HG03571 (cell line): ENCODE results near the gene CD300LD.
"Not testable (repeated sequence)": the region's sequence is repeated elsewhere in the genome, so short reads cannot be mapped to it uniquely, and the experiment has no call there.

Source experiments
- ATAC-seq: cut with Tn5 transposase; IDR thresholded peaks from one replicate; pipeline ENCODE4 v1.9.1; 2021; ENCODE audit not compliant: unreplicated experiment

The CD300LD gene

DNA sequence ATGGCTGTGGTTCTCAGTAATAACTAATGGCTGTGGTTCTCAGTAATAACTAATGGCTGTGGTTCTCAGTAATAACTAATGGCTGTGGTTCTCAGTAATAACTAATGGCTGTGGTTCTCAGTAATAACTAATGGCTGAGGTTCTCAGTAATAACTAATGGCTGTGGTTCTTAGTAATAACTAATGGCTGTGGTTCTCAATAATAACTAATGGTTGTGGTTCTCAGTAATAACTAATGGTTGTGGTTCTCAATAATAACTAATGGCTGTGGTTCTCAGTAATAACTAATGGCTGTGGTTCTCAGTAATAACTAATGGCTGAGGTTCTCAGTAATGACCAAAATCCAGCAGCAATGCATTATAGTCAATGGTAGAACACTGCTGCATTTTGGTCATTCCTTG is 18.4 kb downstream of the CD300LD start:
- ATAC-seq = not testable (repeated sequence)

DNA sequence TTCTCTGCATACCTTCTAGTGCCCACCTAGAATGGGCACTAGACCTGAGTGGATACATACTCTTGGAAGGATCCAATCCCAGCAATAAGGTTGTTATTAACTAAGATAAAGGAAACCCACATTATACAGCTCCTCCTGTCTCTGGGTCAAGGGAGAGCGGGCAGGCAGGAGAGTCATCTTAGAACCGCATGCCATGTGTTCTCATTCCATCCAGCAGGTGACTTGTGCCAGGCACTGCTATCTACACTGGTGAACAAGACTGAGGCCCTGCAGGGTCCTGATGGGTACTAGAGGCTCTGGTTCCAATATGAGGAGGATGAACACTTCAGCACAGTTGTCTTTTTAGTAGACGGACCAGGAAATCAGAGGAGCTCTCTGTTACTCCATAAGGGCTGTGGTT is 18.9 kb downstream of the CD300LD start:
- no peak for ATAC-seq

DNA sequence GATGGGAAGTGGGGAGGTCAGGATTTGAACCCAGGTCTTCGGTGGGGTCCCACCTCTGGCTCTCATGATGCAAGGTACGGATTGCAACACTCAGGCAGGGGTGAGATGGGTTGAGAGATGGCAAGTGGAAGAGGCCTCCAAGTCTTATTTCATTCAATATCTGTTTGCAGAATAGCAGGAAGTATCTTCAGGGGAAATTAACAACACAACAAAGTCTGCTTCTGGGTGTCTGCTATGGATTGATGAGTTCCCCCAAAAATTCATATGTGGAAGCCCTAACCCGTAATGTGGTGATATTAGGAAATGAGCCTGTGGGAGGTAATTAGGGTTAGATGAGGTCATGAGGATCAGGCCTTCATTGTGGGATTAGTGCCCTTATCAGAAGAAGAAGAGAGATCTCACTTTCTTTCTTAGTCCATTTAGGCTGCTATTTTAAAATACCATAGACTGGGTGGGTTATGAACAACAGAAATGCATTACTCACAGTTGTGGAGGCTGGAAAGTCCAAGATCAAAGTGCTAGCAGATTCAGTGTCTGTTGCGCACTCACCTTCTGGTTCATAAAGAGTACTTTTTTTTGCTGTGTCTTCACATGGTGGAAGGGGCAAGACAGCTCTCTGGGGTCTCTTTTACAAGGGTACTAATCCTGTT is 20.3 kb downstream of the CD300LD start:
- ATAC-seq = no peak

DNA sequence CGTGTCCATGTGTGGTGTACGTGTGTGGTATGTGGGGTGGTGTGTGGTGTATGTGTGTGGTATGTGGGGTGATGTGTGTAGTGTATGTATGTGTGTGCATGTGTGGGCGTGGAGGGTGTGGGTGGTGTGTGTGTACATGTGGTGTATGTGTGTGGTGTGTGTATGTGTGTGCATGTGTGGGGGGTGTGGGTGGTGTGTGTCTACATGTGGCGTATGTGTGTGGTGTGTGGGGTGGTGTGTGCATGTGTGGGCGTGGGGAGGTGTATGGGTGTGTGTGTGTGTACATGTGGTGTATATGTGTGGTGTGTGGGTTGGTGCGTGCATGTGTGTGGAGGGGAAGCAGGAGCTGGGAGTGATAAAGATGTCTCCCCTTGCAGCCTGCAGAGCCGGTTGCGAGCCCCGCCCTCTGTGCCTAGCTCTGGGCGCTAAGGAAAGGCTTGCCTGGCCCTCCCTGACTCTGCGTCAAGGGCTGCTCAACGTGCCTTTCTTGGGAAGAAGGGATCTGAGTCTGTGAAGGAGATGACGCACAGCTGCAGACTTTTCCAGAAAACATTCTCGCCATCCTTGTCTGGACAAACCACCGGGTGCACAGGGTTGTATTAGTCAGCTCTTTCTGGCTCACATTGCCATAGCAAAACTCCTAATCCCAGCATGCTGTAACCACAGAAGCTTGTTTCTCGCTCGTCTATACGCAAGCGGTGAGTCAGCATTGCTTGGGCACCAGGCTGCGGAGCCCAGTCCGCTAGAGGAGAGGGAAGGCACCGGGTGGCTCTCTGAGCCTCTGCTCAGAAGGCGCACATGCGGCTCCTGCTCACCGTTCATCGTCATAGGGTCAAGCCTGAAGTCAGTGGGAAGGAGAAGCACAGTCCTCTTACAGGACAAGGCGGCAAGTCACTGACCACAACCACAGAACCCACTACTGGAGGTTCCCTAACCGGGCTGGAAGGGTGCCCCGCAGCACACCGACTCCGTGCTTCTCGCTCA is 22.8 kb downstream of the CD300LD start:
- ATAC-seq = no peak

DNA sequence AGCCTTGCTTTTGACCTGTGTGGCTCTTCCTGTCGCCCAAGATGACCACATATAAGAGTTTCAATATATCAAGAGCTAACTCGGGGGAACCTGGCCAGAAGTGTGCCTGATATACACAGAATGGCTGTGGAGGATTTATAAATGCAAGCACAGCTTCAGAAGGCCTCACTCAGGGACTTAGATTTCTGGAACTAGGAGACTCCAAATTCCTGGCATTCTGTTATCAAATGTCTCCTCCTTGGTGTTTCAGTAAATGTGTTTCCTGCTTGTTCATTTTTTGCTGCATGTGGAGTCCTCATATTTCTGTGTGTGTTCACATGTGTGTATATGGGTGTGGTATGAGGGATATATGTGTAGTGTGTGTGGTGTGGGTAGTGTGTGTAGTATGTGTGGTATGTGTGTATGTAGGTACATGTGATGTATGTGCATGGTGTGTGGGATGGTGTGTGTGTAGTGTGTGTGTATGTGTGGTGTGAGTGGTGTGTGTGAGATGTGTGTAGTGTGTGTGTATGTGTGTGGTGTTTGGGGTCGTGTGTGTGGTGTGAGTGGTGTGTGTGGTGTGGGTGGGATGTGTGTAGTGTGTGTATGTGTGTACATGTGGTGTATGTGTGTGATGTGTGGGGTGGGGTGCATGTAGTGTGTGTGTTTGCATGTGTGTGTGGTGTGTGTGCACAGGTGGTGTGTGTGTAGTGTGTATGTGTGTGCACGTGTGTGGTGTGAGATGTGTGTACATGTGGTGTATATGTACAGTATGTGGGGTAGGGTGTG is 23.8 kb downstream of the CD300LD start:
- no peak for ATAC-seq

DNA sequence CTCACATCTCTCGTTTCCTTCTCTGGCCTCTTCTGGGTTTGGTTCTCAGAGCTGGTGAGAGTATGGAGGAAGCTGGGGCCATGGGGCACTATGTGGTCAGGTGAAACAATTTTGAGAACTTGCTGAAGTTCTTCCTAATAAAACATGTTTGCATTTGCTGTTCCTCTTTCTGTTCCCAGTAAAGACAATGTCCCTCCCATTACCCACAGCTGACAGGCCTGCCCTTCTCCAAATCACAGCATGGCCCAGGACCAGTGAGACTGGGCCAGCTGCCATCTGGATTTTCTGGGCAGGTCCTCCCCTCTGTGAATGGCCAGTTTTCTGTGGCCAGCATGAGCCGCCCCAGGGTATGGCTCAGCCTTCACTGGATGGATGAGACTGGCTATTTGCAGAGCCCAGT is 24.7 kb downstream of the CD300LD start, which contains the start of gene CD300H:
Gene CD300H (minus strand): TSS at position 113 of the 400 bp plus-strand sequence.
- ATAC-seq = no peak

DNA sequence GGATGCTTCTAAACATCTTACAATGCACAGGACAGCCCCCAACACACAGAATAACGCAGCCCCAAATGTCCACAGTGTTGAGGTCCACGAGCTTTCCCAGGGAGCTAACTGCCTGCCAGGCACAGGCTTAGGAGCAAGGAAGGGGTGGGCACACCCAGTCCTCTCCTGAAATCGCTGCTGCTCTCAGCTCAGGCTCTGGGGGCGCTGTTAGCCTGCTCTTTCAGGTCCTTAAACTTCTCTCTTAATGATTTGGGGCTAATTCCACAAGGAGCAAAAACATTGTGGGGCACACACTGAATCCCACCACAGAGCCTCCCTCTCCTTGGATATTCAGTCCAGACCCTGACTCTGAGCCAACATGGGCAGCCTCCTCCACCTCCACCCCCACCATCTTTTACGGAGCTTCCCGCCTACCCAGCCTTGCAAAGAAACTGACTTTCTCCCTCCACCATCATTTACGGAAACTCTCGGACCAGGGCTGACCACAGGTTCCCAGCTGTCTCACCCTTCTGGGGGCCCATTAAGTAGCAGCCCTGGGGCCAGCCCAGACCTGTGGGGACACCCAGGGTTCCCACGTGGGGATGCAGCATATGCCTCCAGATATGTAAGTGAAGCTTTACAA is 25.8 kb downstream of the CD300LD start:
- ATAC-seq = no peak

DNA sequence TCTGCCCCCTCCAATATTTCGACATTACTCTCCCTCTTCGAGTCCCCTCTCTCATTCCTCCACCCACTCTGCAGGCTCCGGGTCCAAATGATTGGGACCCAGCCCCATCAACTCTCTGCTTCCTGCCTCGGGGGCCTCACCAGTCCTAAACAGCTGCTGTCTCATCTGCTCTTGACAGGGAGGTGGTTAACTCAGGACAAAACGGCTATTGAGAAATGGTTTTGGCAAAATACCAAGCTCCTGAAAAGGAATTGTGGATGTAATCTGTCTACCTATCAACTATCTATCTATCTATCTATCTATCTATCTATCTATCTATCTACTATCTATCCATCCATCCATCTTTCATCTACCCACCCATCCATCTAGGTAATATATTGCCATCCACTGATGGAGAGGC is 27.0 kb downstream of the CD300LD start:
- ATAC-seq = no peak

DNA sequence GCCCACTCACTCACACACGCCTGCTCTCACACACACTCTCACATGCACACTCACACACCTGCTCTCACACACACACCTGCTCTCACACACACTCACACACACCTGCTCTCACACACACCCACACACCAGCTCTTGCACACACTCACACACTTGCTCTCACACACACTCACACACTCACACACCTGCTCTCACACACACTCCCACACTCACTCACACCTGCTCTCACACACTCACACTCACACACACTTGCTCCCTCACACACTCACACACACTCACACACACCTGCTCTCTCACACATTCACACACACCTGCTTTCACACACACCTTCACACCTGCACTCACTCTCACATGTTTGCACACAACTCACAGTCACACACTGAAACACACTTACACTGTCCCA is 28.7 kb downstream of the CD300LD start:
- ATAC-seq = no peak

DNA sequence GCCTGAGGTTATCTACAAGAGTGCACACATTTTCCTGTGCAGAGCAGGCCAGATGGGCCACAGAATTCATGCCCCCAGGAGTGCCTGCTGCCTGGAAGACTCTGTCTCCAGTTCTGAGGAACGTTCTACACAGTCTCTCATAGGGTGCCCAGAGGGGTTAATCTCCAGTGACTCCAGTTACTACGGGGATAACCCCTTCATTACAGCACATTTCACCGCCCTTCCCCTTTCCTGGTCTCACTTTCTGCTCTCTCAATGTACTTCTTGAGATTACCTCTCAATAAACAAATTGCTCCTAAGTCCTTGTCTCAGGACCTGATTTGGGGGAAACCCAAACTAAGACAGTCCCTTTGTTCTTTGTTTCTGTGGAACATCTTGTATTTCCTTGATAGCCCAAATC is 30.5 kb downstream of the CD300LD start:
- no peak for ATAC-seq

DNA sequence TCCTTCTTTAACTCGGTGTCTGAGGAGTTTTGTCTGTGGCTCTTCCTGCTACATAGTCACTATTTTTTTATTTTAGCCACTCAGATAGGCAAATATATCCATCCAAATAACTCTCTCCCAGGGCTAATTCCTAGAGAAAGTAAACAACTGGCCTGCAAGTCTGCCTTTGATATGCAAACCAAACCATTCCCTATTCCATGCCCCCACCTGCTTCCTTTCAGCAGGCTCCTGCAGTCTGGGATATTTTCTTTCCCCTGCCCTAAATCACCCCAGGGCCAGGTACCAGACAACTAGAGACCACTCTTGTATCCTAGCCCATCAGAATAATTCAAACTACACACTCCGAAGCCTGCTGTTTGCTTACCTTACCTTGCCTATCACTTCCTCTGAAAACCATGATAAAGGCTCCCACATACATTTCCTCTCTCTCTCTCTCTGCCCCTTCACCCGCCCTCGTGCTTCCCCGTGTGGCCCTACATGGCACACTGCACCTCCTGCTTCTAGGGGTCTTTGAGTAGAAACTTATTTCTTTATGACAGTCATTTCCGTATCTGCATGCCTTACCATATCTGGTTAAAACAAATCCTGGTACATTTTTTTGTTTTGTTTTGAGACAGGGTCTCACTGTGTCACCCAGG is 33.1 kb downstream of the CD300LD start:
- no peak for ATAC-seq

DNA sequence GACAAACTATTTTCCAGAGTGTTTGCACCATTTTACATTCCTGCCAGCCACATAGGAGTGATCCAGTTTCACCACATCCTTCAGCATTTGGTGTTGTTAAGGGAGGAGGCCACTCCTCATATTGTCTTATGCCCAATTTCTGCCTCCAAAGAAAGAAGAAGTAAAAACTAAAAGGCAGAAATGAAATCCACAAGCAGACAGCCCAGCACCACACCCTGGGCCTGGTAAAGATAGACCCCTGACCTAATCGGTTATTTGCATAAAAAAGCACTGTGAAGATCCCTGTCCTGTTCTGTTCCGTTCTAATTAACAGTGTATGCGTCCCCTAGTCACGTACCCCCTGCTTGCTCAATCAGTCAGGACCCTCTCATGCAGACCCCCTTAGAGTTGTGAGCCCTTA is 33.7 kb downstream of the CD300LD start:
- ATAC-seq = not testable (repeated sequence)

DNA sequence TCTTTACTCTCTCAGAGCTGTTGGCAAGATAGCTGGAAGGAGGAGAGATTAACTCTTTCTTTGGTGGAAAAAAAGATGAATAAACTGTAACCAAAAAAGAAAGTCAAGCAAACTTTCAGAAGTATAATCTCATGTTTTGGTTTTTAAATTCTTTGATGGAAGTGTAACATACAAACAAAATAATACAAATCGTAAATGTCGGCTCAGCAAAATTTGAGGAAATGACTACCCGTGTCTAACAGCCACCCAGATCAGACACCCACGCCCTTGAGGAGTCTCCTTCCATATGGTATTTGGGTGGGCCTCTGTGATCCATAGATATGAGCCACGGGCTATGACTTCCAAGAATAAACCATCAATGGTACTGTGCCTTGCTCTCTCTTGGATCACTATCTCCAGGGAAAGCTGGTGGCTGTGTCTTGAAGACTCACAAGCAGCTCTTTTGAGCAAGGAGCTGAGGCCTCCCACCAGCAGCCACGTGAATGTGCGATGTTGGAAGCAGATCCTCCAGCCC is 36.6 kb downstream of the CD300LD start:
- no peak for ATAC-seq

DNA sequence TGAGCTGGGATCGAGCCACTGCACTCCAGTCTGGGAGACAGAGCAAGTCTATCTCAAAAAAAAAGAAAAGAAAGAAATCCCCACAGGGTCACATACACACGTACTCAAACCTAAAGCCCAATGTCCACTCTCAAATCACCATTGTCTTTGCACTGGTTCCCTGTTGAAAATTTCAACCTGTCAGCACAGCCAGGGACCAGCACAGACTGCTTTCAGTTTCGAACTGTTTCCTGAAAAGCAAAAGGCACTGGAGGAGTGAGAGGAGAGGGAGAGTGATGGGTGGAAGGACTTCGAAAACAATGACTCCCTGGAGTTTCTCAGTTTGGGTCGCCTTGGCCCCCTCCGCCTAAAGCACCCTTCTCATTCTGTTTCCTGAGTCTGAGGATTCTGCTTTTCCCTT is 37.2 kb downstream of the CD300LD start:
- no peak for ATAC-seq

DNA sequence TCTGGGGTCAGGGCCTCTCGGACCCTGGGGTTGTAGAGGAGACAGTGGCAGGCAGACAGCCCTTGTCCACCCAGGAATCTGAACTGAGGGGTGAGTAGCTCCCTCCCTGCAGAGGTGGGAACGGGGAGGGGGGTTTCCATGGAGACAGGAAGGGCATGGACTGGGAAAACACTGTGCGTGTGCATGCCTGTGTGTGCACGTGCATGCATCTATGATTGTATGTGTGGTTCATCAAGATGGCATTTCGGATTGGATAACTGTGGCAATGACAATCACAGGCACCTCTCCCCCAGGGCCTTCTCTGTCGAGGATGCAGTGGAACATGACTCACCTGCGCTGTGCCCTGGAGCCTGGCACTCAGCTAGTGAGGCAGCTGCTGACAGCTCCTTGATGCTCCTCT is 40.0 kb downstream of the CD300LD start:
- no peak for ATAC-seq

DNA sequence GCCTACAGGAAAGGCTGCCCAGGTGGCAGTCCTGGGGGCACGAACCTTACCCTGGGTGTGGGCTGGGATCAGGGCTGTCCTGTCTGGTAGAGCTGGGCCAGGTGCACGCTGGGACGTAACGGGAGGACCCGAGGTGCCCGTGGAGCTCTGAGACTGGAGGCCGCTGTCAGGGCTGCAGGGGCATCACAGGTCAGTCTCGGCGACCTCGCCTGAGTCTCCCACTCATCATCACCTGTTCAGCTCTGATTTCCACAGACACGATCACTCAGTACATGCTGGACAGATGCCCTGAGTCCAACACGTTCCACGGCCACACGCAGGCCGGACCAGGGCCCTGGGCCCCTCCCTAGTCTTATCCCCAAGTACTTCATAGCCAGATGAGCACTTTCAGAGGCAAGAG is 41.5 kb downstream of the CD300LD start:
- ATAC-seq = no peak

DNA sequence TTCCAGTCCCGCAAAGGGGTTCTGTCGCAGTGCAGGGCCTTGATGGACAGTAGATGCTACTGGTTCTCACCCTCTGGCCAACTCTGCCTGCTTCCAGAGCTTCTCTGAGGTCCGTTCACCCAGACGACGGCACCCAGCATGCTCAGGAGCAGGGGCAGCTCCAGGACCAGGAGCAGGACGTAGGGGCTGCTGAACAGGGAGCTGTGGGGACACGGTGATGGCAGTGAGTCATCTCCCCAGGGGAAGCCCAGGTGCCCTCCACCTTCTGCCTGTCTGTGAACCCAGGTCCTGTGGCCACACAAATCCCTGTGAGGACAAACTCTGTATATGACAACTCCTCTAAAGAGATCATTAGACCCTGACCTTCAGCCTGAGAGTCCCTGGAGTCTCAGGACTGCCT is 42.7 kb downstream of the CD300LD start:
- ATAC-seq = no peak

DNA sequence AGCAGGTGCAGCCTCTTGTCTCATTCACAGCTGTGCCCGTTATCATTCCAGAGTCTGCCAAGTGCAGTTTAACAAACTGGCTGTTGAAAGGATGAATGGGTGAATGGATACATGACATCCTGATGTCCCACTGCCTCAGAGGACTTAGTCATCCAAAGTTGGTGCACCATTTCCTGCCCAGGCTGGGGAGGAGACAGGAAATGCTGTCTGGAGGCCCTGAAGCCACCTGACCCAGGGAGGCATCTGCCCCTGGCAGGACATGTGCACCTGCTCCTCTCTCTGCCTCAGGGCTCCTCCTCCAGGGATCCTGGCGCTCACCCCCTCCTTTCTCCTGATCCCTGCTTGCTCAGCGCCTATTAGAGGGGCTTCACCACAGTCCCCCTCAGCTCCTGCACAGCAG is 44.3 kb downstream of the CD300LD start:
- no peak for ATAC-seq

DNA sequence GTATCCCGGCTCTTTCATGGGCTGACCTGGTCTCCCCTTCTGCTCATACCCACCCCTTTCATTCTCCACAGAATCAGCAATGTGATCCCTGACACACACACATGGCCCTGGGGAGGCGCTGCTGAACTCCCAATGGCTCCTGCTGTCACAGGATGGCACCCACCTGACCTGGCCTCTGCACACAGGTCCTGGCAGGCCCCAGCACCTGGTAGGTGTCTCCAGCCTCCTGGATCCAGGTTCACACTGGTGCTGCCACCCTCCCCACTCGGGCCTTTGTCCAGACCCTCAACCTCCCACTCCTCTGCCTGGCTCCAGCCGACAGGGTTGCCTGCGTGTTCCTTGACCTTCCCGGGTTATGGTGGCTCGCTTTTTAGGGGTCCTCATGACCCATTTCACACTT is 44.8 kb downstream of the CD300LD start:
- ATAC-seq = no peak

DNA sequence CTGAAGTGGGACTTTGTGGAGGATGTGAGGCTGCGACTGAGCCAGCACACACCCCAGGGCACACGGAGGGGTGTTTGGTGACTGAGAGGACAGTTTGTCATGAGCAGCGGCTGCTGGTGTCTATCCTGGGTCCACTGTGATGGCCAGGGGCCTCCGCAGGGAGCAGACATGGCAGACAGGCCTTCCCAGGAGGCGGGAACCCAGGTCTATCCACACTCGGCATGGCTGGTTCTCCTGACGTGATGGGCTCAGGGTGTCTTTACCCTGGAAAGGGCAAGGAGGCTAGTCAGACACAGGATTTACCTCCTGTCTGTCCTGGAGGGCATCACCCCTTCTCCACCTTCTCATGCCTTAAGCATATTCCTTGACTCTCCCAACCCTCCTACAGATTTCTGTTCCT is 45.5 kb downstream of the CD300LD start:
- no peak for ATAC-seq
